ENCODE results near the gene EME1. TPM values are rescaled to one million over a fixed set of nuclear protein-coding genes. Genes with fewer than 3 reads are reported as not detected.

EME1 gene
- total and polyA plus RNA-seq, 2 experiments from 2014 or later = 14.4 to 15.9 TPM

DNA sequence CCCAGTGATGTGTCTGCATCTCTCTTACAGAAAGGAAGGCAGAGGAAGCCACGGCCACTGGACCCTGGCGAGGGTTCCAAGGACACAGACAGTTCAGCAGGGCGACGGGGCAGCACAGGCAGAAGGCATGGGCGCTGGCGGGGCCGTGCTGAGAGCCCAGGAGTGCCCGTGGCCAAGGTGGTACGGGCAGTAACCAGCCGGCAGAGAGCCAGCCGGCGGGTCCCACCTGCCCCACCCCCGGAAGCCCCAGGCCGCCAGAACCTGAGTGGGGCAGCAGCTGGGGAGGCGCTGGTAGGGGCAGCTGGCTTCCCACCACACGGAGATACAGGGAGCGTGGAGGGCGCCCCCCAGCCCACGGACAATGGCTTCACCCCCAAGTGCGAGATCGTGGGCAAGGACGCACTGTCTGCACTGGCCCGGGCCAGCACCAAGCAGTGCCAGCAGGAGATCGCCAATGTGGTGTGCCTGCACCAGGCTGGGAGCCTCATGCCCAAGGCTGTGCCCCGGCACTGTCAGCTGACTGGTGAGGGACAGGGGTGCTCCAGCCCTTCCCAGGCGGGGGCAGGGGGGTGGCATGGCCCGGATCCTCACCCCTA is 19.3 kb upstream of the EME1 start (continued):
- TF ChIP-seq, protein P1, sequence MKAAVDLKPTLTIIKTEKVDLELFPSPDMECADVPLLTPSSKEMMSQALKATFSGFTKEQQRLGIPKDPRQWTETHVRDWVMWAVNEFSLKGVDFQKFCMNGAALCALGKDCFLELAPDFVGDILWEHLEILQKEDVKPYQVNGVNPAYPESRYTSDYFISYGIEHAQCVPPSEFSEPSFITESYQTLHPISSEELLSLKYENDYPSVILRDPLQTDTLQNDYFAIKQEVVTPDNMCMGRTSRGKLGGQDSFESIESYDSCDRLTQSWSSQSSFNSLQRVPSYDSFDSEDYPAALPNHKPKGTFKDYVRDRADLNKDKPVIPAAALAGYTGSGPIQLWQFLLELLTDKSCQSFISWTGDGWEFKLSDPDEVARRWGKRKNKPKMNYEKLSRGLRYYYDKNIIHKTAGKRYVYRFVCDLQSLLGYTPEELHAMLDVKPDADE (IDR thresholded peaks at IDR 0.05) = no peak
- TF ChIP-seq CREB1 (CRISPR knock-in tag; IDR thresholded peaks at IDR 0.05; ENCODE audit: low read depth) (no peak), ZNF331 (CRISPR knock-in tag; IDR thresholded peaks at IDR 0.05; ENCODE audit: low read depth) (no peak), JUNB (IDR thresholded peaks at IDR 0.05; ENCODE audit: unreplicated experiment) (no peak), NANOG (IDR thresholded peaks at IDR 0.05; ENCODE audit: borderline replicate concordance) (no peak)
- TF ChIP-seq, protein P2, sequence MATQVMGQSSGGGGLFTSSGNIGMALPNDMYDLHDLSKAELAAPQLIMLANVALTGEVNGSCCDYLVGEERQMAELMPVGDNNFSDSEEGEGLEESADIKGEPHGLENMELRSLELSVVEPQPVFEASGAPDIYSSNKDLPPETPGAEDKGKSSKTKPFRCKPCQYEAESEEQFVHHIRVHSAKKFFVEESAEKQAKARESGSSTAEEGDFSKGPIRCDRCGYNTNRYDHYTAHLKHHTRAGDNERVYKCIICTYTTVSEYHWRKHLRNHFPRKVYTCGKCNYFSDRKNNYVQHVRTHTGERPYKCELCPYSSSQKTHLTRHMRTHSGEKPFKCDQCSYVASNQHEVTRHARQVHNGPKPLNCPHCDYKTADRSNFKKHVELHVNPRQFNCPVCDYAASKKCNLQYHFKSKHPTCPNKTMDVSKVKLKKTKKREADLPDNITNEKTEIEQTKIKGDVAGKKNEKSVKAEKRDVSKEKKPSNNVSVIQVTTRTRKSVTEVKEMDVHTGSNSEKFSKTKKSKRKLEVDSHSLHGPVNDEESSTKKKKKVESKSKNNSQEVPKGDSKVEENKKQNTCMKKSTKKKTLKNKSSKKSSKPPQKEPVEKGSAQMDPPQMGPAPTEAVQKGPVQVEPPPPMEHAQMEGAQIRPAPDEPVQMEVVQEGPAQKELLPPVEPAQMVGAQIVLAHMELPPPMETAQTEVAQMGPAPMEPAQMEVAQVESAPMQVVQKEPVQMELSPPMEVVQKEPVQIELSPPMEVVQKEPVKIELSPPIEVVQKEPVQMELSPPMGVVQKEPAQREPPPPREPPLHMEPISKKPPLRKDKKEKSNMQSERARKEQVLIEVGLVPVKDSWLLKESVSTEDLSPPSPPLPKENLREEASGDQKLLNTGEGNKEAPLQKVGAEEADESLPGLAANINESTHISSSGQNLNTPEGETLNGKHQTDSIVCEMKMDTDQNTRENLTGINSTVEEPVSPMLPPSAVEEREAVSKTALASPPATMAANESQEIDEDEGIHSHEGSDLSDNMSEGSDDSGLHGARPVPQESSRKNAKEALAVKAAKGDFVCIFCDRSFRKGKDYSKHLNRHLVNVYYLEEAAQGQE (IDR thresholded peaks at IDR 0.05; ENCODE audit: unreplicated experiment) = no peak

DNA sequence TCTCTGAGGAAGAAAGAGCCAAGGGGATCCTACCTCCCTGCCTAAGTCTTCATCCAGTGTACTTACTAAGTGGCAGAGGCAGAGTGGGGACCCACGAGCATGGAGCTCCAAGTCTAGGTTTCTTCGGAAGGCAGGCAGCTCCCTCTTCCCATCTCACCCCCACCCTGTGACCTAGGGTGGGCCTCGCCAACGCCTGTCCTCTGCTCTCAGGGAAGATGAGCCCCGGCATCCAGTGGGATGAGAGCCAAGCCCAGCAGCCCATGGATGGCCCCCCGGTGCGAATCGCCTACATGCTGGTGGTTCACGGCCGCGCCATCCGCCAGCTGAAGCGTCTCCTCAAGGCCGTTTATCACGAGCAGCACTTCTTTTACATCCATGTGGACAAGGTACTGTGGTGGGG is 18.8 kb upstream of the EME1 start:
- ATAC-seq (no peak), DNase-seq (ENCODE audit: low spot score) (no peak)
- Histone ChIP-seq H3F3A (replicated peaks; ENCODE audit: low read depth) (no peaks in the 10 kb centered on the region), H3K79me2 (replicated peaks; ENCODE audit: insufficient read depth) (peaks cover 5% of the 10 kb centered on the region; the same call in 1 of the 2 replicates), H3K4me1 (ENCODE audit: insufficient read depth) (no peaks in the 10 kb centered on the region), H3K36me3 (ENCODE audit: insufficient read depth) (no peaks in the 10 kb centered on the region), H3K4me3 (no peak overlapping the region), H3K9me2 (ENCODE audit: insufficient read depth) (no peaks in the 10 kb centered on the region), H4K20me1 (replicated peaks; ENCODE audit: insufficient read depth) (no peaks in the 10 kb centered on the region; the same call in 1 of the 2 replicates), H3K27me3 (ENCODE audit: insufficient read depth) (no peaks in the 10 kb centered on the region), H2AFZ (no peak overlapping the region), H3K27ac (ENCODE audit: low read depth) (no peak overlapping the region), H3K4me2 (no peak overlapping the region)
- TF ChIP-seq, protein P2 (IDR thresholded peaks at IDR 0.05; ENCODE audit: unreplicated experiment) = no peak
- TF ChIP-seq EZH2phosphoT487 (IDR thresholded peaks at IDR 0.05; ENCODE audit: unreplicated experiment) = no peak
- TF ChIP-seq, protein P3, sequence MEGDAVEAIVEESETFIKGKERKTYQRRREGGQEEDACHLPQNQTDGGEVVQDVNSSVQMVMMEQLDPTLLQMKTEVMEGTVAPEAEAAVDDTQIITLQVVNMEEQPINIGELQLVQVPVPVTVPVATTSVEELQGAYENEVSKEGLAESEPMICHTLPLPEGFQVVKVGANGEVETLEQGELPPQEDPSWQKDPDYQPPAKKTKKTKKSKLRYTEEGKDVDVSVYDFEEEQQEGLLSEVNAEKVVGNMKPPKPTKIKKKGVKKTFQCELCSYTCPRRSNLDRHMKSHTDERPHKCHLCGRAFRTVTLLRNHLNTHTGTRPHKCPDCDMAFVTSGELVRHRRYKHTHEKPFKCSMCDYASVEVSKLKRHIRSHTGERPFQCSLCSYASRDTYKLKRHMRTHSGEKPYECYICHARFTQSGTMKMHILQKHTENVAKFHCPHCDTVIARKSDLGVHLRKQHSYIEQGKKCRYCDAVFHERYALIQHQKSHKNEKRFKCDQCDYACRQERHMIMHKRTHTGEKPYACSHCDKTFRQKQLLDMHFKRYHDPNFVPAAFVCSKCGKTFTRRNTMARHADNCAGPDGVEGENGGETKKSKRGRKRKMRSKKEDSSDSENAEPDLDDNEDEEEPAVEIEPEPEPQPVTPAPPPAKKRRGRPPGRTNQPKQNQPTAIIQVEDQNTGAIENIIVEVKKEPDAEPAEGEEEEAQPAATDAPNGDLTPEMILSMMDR (conservative IDR thresholded peaks at IDR 0.05; ENCODE audit: low read depth in 2 of 2) = no peak
- no peak for TF ChIP-seq POLR2AphosphoS5 (IDR thresholded peaks at IDR 0.05; ENCODE audit: low read depth)
- H3K36me3 Mint-ChIP-seq (ENCODE audit: low read depth) = peaks cover 52% of the 10 kb centered on the region
- H3K27ac Mint-ChIP-seq = no peak overlapping the region
- no peaks in the 10 kb centered on the region; the same call in 2 of the 3 replicates for H3K4me1 Mint-ChIP-seq
- no peak overlapping the region for H3K4me3 Mint-ChIP-seq
- H3K27me3 Mint-ChIP-seq (ENCODE audit: insufficient read depth, low read depth, poor library complexity) = peaks cover 11% of the 10 kb centered on the region
- H3K9me3 Mint-ChIP-seq = no peaks in the 10 kb centered on the region; the same call in 2 of the 3 replicates
